Stimulated activated naive B cell treated with anti-CD40 and anti-IgM and Interleukin-4, amounts not matched to agents 10 μg/mL and 1 μg/mL and 100 μg/mL, for 72 hours (primary cell): ENCODE results near the gene ABCA6.

ENCODE experiments used
- ATAC-seq, 2 donors: fragments of 150-1000 bp; cut with Tn5 transposase; replicated peaks; 2 replicates each; pipeline ENCODE4 v1.10.0; 2021; ENCODE audit warnings: moderate library complexity in 1 of 2
- DNase-seq: peaks from one replicate; pipeline ENCODE4 v3.0.0; 2021
- H3K27ac Mint-ChIP-seq: one replicate; pipeline ENCODE4 v1.8.0; 2022; ENCODE audit warnings: mild to moderate bottlenecking, mixed read lengths
- H3K27me3 Mint-ChIP-seq, 2 donors: one replicate each; pipeline ENCODE4 v1.8.0; 2022; ENCODE audit warnings: mixed read lengths in 2 of 2
- H3K36me3 Mint-ChIP-seq, 2 donors: one replicate each; pipeline ENCODE4 v1.8.0; 2022; ENCODE audit warnings: mixed read lengths in 2 of 2, mild to moderate bottlenecking in 1 of 2
- H3K4me1 Mint-ChIP-seq, 2 donors: one replicate each; pipeline ENCODE4 v1.8.0; 2022; ENCODE audit warnings: mixed read lengths in 2 of 2, mild to moderate bottlenecking in 1 of 2
- H3K4me3 Mint-ChIP-seq, 2 donors: one replicate each; pipeline ENCODE4 v1.8.0; 2022; ENCODE audit warnings: mild to moderate bottlenecking in 2 of 2, mixed read lengths in 2 of 2, moderate library complexity in 1 of 2
- H3K9me3 Mint-ChIP-seq, 2 donors: one replicate each; pipeline ENCODE4 v1.8.0; 2022; ENCODE audit warnings: mixed read lengths in 2 of 2, mild to moderate bottlenecking in 1 of 2

The ABCA6 gene

GRCh38 chr17:69044371-69044770 lies 97.3 kb downstream of the ABCA6 start:
- H3K4me1 Mint-ChIP-seq = no peaks in the 10 kb centered on the region
- H3K27ac Mint-ChIP-seq = no peak overlapping the region
- no peaks in the 10 kb centered on the region for H3K9me3 Mint-ChIP-seq
- no peak overlapping the region for H3K4me3 Mint-ChIP-seq
- no peaks in the 10 kb centered on the region for H3K36me3 Mint-ChIP-seq
- DNase-seq (no peak), ATAC-seq (no peak)
- H3K27me3 Mint-ChIP-seq = no peaks in the 10 kb centered on the region

GRCh38 chr17:69043098-69043734 lies 98.5 kb downstream of the ABCA6 start:
- H3K27me3 Mint-ChIP-seq = no peaks in the 10 kb centered on the region
- no peak for ATAC-seq
- no peak overlapping the region for H3K4me3 Mint-ChIP-seq

GRCh38 chr17:69042308-69042707 lies 99.4 kb downstream of the ABCA6 start:
- Mint-ChIP-seq H3K4me1 (no peaks in the 10 kb centered on the region), H3K4me3 (no peak overlapping the region), H3K36me3 (no peaks in the 10 kb centered on the region), H3K27ac (no peak overlapping the region), H3K27me3 (no peaks in the 10 kb centered on the region), H3K9me3 (peaks cover 1 to 4% of the 10 kb centered on the region in 2 donors)
- no peak for DNase-seq
- ATAC-seq = no peak

More at GRCh38 chr17:69043098-69043734, 98.5 kb downstream of the ABCA6 start:
- no peaks in the 10 kb centered on the region for H3K4me1 Mint-ChIP-seq
- DNase-seq = no peak
- H3K9me3 Mint-ChIP-seq = no peaks in the 10 kb centered on the region
- H3K27ac Mint-ChIP-seq = no peak overlapping the region
- no peaks in the 10 kb centered on the region for H3K36me3 Mint-ChIP-seq

GRCh38 chr17:69031839-69032238 lies 109.9 kb downstream of the ABCA6 start:
- Mint-ChIP-seq H3K36me3 (peaks cover 0 to 3% of the 10 kb centered on the region in 2 donors), H3K4me3 (no peak overlapping the region), H3K4me1 (no peaks in the 10 kb centered on the region), H3K9me3 (peaks cover 4% of the 10 kb centered on the region in 2 donors), H3K27me3 (peaks cover 0 to 3% of the 10 kb centered on the region in 2 donors), H3K27ac (no peak overlapping the region)
- ATAC-seq = no peak
- DNase-seq = no peak

GRCh38 chr17:69030169-69030568 lies 111.5 kb downstream of the ABCA6 start:
- no peak for ATAC-seq
- Mint-ChIP-seq H3K36me3 (no peaks in the 10 kb centered on the region), H3K27me3 (no peaks in the 10 kb centered on the region), H3K4me1 (no peaks in the 10 kb centered on the region), H3K4me3 (no peak overlapping the region), H3K9me3 (no peaks in the 10 kb centered on the region), H3K27ac (no peak overlapping the region)
- DNase-seq = no peak
